ENCODE data around the gene SLC25A13. TPM values are rescaled to one million over a fixed set of nuclear protein-coding genes. Genes with fewer than 3 reads are reported as not detected.

The SLC25A13 gene
- total RNA-seq, 1 donor from 2014 or later, result 28.5 TPM

GRCh38 chr7:96179341-96179740 lies 142.6 kb downstream of the SLC25A13 start:
- ATAC-seq (ENCODE audit: low read depth), result no peak
- Mint-ChIP-seq H3K9me3 (no peaks in the 10 kb centered on the region), H3K27ac (no peak overlapping the region), H3K4me3 (no peak overlapping the region), H3K27me3 (no peaks in the 10 kb centered on the region), H3K36me3 (ENCODE audit: low read depth) (peaks cover 73% of the 10 kb centered on the region), H3K4me1 (no peaks in the 10 kb centered on the region)
- CTCF ChIA-PET, result interaction anchor here (0.7 kb wide), 1 partner anchor 1070 kb away, joined by 3 read pairs; no protein-coding TSS in a partner anchor
- DNase-seq, result no peak
- no peak for TF ChIP-seq CTCF (IDR thresholded peaks at IDR 0.05)
- intact Hi-C loops (cut with micrococcal nuclease), result no loop called here
- POLR2A ChIA-PET, result no interaction called here

GRCh38 chr7:96178581-96178980 lies 143.3 kb downstream of the SLC25A13 start:
- Mint-ChIP-seq H3K4me3 (no peak overlapping the region), H3K9me3 (no peaks in the 10 kb centered on the region), H3K27me3 (no peaks in the 10 kb centered on the region), H3K4me1 (no peaks in the 10 kb centered on the region), H3K27ac (no peak overlapping the region), H3K36me3 (ENCODE audit: low read depth) (peaks cover 67% of the 10 kb centered on the region)
- TF ChIP-seq CTCF (IDR thresholded peaks at IDR 0.05), result no peak
- DNase-seq (no peak), ATAC-seq (ENCODE audit: low read depth) (no peak)
- ChIA-PET POLR2A (no interaction called here), CTCF (no interaction called here)
- intact Hi-C loops (cut with micrococcal nuclease), result no loop called here

- Mint-ChIP-seq H3K9me3 (no peaks in the 10 kb centered on the region), H3K4me3 (no peak overlapping the region), H3K4me1 (no peaks in the 10 kb centered on the region), H3K27me3 (no peaks in the 10 kb centered on the region), H3K27ac (no peak overlapping the region), H3K36me3 (ENCODE audit: low read depth) (peaks cover 60% of the 10 kb centered on the region)
- no peak for DNase-seq
- TF ChIP-seq CTCF (IDR thresholded peaks at IDR 0.05), result no peak
- intact Hi-C loops (cut with micrococcal nuclease), result no loop called here
- CTCF ChIA-PET, result no interaction called here
- no peak for ATAC-seq (ENCODE audit: low read depth)
- POLR2A ChIA-PET, result no interaction called here
Observed at GRCh38 chr7:96177353-96177752, 144.5 kb downstream of the SLC25A13 start.

GRCh38 chr7:96174812-96175211 lies 147.1 kb downstream of the SLC25A13 start:
- ATAC-seq (ENCODE audit: low read depth) (no peak), DNase-seq (no peak)
- no peak for TF ChIP-seq CTCF (IDR thresholded peaks at IDR 0.05)
- Mint-ChIP-seq H3K27me3 (no peaks in the 10 kb centered on the region), H3K4me1 (no peaks in the 10 kb centered on the region), H3K9me3 (no peaks in the 10 kb centered on the region), H3K4me3 (no peak overlapping the region), H3K36me3 (ENCODE audit: low read depth) (peaks cover 54% of the 10 kb centered on the region), H3K27ac (no peak overlapping the region)
- intact Hi-C loops (cut with micrococcal nuclease), result no loop called here
- ChIA-PET POLR2A (no interaction called here), CTCF (no interaction called here)

GRCh38 chr7:96173781-96174180 lies 148.1 kb downstream of the SLC25A13 start:
- Mint-ChIP-seq H3K27ac (no peak overlapping the region), H3K4me3 (no peak overlapping the region), H3K36me3 (ENCODE audit: low read depth) (peaks cover 57% of the 10 kb centered on the region), H3K27me3 (no peaks in the 10 kb centered on the region), H3K9me3 (no peaks in the 10 kb centered on the region), H3K4me1 (no peaks in the 10 kb centered on the region)
- ATAC-seq (ENCODE audit: low read depth) (no peak), DNase-seq (no peak)
- ChIA-PET CTCF (no interaction called here), POLR2A (no interaction called here)
- intact Hi-C loops (cut with micrococcal nuclease), result no loop called here
- no peak for TF ChIP-seq CTCF (IDR thresholded peaks at IDR 0.05)

All from activated B cell treated with CpG ODN at 0.5 μM for 24 hours (primary cell).